ENCODE measurements around the gene UVSSA. TPM values are rescaled to one million over a fixed set of nuclear protein-coding genes. Genes with fewer than 3 reads are reported as not detected.

The UVSSA gene
- total and polyA plus RNA-seq, 9 of the 15 experiments (the other 6 are each of a cell fraction or from before 2014, with no cell fraction given): 0.21 to 14.6 (median 3.3) TPM

GRCh38 chr4:1309261-1310010 is 37.6 kb upstream of the UVSSA start (continued):
- TF ChIP-seq ZBTB40 (IDR thresholded peaks at IDR 0.05) (peak; percentile 59), ZBTB40 (CRISPR knock-in tag; IDR thresholded peaks at IDR 0.05) (no peak), RAD51 (IDR thresholded peaks at IDR 0.05; ENCODE audit: borderline replicate concordance, low read depth) (peak; percentile 87), PRDM10 (IDR thresholded peaks at IDR 0.05; ENCODE audit: partially characterized antibody) (peak; percentile 69), SMARCA4 (IDR thresholded peaks at IDR 0.05) (no peak), HES1 (IDR thresholded peaks at IDR 0.05; ENCODE audit: low read depth) (no peak), TAF1 (IDR thresholded peaks at IDR 0.05; ENCODE audit: control insufficient read depth, extremely low read depth, insufficient read depth, low read length, severe bottlenecking) (no peak), TCF3 (CRISPR knock-in tag; IDR thresholded peaks at IDR 0.05) (no peak), ARID3A (IDR thresholded peaks at IDR 0.05; ENCODE audit: borderline replicate concordance, low read depth, low read length) (no peak), MEF2A (IDR thresholded peaks at IDR 0.05; ENCODE audit: control insufficient read depth, low read depth, low read length) (no peak), ZNF316 (IDR thresholded peaks at IDR 0.05) (no peak), NFIX (CRISPR knock-in tag; IDR thresholded peaks at IDR 0.05; ENCODE audit: low read depth) (no peak)

Measured in K562 (cell line).